GM18526 (cell line): ENCODE measurements around the gene ATP1A3.

Experiments
- POLR2A ChIP-seq: IDR thresholded peaks from 3 replicates; pipeline ENCODE4 v1.6.1; 2011; ENCODE audit not compliant: insufficient read length; ENCODE audit errors: extremely low read depth

ATP1A3 gene

GRCh38 chr19:41994994-41995958, 1.2 kb upstream of the ATP1A3 start:
- TF ChIP-seq POLR2A: no peak

DNA sequence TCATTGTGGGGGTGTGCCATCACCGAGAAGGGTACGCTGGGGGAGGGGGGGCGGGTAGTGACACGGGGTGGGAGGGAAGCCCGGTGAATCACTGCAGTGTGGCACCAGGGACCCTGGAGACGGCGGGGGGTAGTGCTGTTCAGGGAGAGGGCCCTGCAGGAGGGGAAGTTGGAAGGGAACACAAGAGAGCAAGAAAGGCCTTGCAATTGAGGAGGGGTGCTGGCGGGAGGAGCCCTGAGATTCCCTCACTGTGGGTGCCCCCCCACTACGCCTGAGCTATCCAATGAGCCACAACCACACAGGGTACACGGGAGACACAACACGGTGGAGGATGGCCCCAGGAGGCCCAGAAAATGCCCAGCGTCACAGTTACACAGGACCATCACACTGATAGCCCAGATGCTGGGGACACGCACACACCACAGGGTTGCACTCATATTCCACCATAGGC, 516 bp upstream of the ATP1A3 start:
- TF ChIP-seq POLR2A: no peak

GRCh38 chr19:41991025-41991424, 3.0 kb downstream of the ATP1A3 start:
- TF ChIP-seq POLR2A: no peak

DNA sequence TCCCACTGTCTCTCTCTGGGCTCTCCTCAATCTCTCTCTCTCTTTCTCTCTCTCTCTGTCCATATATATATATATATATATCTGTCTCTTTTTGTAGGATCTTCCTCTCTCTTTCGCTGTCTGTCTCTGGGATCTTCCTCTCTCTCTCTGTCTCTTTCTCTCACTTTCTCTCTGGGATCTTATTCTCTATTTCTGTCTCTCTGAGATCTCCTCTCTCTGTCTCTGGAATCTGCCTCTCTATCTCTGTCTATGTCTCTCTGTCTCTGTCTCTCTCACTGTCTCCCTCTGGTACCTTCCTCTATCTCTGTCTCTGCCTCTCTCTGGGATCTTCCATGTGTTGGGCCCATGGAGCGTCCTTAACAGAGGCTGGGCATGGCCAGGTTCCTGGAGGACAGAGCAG, 3.4 kb downstream of the ATP1A3 start:
- TF ChIP-seq POLR2A: no peak

- TF ChIP-seq POLR2A: no peak
Observed at GRCh38 chr19:41990028-41990427, 4.0 kb downstream of the ATP1A3 start.

DNA sequence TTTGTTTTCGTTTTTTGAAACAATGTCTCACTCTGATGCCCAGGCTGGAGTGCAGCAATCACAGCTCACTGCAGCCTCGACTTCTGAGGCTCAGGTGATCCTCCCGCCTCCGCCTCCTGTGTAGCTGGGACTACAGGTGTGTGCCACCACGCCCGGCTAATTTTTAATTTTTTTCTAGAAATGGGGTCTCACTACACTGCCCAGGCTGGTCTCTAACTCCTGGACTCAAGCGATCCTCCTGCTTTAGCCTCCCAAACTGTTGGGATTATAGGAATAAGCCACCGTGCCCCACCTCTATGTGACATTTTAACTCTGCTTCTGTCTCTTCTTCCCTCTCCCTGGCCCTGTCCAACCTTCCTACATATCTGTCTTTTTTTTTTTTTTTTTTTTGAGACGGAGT, 5.1 kb downstream of the ATP1A3 start:
- no peak for TF ChIP-seq POLR2A

DNA sequence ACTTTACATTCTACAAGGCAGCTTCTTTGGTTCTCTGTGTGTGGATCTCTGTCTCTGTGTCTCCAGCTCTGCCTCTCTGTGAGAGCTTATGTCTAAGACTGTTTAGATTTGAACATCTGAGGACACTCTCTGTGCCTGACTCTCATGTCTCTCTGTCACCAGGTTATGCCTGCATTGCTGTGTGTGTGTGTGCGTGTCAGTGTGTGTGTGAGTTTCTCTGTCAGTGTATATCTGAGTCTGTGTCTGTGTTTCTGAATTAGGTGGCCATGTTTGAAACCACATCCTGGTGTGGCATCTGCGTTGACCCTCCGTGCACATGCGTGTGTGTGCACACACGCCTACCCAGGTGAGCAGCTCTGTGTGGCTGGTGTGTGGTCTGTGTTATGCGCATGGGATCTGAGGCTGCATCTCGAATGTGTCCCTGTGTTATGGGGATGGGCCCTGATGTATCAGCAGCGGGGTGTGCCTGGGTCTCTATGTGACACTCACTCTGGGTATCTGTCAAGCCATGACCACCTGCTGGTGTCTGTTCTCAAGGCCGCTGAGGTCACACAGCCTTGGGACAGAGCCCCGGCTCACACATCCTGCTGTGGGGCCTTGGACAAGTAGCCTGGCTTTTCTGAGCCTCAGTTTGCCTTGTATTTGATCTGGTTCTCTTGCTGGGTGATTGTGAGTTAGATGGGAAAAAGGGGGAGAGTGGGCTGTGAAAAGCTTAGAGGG, 6.7 kb downstream of the ATP1A3 start:
- no peak for TF ChIP-seq POLR2A

GRCh38 chr19:41984961-41985360, 9.1 kb downstream of the ATP1A3 start:
- no peak for TF ChIP-seq POLR2A

DNA sequence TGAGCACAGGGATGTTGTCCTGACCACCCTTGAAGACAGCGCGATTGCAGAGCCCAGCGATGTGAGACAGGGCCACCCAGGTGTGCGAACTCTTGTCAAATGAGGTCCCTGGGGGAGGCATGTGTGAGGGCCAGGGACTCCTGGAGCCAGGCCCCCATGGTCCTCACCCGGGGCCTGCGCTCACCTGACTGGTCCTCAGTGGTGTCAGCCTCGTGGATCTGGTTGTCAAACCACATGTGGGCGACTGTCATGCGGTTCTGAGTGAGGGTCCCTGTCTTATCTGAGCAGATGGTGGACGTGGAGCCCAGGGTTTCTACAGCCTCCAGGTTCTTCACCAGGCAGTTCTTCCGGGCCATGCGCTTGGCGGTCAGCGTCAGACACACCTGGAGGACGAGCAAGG, 12.3 kb downstream of the ATP1A3 start:
- no peak for TF ChIP-seq POLR2A

GRCh38 chr19:41978470-41978869, 15.6 kb downstream of the ATP1A3 start:
- TF ChIP-seq POLR2A: no peak

DNA sequence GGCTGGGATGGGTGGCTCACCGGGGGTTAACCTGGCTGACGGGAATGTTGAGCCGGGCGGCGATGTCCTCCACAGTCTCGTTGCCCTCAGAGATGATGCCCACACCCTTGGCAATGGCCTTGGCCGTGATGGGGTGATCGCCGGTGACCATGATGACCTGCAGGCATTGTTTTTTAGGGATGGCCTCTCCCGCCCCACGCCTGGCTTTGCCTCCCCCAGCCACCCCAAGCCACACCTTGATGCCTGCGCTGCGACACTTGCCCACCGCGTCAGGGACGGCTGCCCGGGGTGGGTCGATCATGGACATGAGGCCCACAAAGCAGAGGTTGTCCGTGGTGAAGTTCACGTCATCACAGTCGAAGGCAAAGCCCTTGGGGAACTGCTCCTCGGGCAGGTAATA, 16.1 kb downstream of the ATP1A3 start:
- no peak for TF ChIP-seq POLR2A

DNA sequence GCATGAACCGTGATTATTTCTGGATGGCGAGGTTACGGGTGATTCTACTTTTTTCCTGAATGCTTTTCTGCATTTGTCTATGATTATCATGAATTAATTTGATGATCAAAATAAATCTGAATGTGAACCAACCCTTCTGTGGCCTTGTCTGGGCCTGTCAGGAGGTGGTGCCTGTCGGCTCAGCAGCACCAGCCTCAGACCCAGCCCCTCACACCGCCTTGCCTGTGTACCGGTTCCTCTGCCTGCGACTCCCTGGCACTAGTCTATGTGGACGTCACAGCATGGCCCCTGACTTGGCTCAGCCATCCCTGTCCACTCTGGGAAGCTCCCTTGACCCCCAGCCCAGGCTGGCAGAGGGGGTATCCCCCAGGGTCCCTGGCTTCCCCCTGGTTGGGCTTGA, 19.4 kb downstream of the ATP1A3 start:
- TF ChIP-seq POLR2A: no peak

- no peak for TF ChIP-seq POLR2A
Observed at GRCh38 chr19:41971363-41971762, 22.7 kb downstream of the ATP1A3 start.

DNA sequence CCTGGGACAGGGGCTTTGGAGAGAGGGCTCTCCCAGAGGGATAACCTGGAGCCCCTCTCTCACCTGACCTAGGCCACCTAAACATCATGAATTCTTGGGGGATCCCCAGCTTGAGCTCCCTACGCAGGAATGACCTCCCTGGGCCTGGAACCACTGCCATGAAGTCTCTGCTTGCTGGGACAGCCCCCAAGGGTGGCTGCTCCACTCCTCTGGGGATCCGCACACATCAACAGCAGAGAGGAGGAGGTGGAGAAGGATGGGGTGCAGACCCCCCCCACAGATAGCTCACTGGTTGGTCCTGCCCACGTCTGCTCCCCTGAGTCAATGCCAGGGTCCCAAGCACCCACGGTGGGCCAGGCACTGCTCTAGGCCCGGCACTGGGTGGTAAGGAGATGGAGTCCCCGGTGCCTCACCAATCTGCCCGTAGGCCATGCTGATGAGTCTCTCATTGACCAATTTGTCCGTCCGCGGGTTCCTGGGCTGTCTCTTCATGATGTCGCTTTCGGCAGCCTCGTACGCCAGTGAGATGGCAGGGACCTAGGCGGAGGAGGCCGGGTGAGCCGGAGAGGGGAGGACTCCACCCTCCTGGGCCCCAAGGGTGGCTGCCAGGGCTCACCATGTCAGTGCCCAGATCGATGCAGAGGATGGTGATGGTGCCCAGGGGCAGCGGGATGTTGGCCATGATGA, 24.1 kb downstream of the ATP1A3 start:
- no peak for TF ChIP-seq POLR2A

DNA sequence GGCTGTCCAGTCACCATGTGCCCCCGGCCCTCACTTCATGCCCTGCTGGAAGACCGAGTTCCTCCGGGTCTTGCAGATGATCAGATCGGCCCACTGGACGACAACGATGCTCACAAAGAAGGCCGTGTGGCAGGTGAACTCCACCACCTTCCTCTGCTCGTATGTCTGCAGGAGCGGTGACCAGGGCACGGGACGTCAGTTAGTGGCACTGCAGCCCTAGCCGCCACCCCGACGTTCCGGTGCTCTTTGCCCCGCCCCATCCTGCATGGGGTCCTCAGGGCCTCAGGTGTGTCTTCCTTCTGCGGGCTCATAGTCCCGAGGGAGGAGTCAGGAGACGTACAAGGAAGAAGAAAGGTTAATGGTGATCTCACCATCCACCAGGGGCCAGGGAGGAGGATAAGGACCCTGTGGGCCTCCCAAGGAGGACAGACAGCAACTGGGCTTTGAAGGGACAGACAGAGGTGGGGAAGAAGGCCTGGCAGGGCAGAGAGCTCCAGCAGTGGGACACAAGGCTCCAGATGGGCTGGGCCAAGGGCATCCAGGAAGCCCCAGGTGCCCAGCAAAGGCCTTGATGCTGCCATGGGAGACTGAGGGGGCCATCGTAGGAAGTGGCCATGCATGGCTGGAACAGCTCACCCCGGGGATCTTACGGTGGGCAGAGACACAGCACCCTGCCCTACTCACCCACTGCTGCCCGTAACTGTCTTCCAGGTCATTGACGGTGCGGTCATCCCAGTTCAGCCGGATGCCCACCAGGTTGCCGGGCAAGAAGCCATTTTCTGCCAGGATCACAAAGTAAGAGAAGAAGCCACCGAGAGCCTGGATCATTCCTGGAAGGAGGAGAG, 25.1 kb downstream of the ATP1A3 start:
- no peak for TF ChIP-seq POLR2A
